Stimulated activated CD4-positive, alpha-beta T cell treated with anti-CD3 and anti-CD28 coated beads, Interleukin-12 subunit alpha, Interleukin-12 subunit beta, amount 100 ng/mL, for 48 hours (primary cell): ENCODE results near the gene ABCA8.

Source experiments
- DNase-seq, 3 donors: peaks; one replicate each; pipeline ENCODE4 v3.0.0-alpha.2; 2020; ENCODE audit warnings: low read depth in 2 of 3, low spot score in 1 of 3

ABCA8 gene

DNA sequence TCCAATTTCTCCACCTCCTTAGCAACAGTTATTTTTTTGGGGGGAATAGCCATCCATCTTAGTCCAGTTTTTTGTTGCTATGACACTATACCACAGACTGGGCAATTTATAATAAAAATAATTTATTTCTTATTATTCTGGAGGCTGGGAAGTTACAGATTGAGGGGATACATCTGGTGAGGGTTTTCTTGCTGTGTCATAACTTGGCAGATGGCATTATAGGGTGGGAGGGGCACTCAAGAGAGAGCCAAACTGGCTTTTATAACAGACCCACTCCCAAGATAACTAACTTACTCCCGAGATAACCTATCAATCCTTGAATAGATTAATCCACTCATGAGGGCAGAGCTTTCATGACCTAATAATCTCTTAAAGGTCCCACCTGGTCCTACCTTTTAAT, 84.2 kb downstream of the ABCA8 start:
- DNase-seq: no peak

DNA sequence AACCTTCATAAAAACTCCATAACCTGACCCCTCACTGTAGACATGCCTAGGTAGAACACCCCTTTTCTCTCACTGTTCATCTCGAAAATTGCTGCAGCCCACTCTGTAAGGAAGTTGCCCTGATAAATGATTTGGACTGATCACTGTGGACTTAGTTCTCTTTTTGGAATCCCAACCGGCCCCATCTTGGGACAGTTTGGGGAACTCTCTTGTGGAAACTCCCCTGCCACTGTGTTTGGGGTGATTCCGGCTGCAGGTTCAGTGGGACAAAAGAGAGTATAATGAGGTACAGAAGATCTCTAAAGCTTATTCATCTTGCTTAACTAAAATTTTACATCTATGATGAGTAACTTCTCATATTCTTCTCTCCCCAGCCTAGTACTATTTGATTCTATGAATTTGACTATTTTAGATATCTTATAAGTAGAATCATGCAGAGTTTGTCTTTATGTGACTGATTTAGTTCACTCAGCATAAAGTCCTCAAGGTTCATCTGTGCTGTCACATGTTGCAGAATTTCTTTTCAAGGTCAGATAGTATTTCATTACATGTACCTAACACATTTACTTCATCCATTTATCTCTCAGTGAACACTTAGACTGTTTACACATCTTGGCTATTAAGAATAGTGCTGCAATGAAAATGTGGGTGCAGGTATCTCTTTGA, 84.9 kb downstream of the ABCA8 start:
- DNase-seq: no peak

DNA sequence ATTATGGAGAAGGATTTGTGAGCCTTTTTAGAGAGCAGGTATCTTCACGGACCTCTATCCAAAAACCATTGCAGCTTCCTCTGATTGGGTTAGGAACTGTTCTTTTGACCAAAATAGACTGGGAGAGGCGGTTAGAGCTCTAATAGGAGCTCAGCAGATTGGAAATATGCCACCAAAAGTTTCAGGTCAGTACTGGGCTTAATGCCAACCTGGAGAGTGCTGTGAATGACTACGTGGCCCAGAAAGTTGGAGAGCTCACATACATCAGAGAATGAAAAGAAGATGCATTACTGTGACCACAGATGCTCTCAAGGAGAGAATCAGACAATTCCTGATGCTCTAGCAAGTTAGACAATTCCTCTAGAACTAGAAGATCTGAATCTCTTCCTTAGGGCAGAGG, 86.5 kb downstream of the ABCA8 start:
- DNase-seq: no peak

DNA sequence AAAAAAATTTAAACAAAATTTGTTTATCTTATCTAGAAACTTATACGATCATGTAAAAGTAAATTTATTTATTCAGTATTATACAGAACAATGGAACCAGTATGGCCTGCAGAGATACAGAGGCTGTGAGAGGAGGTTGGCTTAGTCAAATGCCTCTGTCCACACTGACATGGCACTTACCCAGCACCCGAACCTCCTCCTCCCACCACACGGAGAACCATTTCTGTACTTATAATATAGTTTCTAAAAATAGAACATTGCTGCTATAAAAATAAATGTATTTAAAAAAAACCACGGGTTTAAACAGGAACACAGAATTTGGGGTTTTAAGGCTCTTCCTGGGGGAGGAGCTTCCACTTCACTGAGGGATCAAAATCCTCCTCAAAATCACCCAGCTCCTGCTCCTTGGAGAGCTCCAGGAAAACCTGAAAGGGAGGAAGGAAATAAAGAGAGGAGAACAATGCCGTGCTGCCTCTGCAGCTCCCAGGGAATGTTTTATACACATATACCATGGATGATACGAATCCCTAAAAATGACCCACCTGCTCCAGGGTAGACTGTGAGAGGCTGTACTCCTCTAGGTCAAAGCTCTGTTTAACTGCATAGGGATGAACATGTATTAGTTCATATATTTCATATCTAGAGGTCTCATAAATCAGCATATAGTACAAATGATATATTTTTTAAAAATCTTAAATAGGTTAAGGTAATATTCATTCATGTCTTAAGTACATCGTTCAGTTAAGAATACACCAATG, 87.3 kb downstream of the ABCA8 start:
- DNase-seq: no peak

DNA sequence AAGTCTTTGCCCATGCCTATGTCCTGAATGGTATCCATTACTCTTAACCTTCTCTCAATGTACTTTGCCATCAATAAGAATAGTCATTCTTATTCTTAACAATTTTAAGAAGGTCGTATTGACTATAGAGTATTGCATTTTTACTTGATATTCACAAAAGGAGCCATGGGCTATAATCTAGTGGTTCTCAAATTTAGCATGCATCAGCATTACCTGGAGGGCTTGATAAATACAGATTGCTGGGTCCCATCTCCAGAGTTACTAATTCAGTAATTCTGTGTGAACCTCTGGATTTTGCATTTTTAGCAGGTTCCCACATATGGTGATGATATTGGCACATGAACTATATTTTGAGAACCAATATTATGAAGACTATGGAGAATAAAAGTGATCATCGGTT, 89.6 kb downstream of the ABCA8 start:
- no peak for DNase-seq

DNA sequence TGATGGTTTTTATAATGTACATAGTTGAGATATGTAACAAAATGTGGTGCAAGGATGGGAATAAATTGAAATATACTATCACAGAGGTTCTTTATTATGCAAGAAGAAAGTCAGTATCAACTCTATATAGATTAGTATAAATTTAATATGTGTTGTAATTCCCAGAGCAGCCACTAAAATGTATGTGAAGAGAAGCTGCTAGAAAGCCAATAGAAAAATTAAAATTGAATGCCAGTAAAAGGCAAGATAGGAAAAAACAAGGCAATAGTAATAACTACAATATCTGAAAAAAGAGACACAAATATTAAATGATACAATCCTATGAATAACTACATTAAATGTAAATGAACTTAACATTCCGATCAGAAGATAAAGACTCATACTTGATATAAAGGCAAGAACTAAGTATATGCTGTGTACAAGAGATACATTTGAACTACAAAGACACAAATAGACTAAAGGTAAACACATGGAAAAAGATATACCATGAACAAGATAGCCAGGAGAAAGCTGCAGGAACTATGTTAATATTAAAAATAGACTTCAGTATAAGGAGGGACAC, 92.0 kb downstream of the ABCA8 start:
- no peak for DNase-seq

DNA sequence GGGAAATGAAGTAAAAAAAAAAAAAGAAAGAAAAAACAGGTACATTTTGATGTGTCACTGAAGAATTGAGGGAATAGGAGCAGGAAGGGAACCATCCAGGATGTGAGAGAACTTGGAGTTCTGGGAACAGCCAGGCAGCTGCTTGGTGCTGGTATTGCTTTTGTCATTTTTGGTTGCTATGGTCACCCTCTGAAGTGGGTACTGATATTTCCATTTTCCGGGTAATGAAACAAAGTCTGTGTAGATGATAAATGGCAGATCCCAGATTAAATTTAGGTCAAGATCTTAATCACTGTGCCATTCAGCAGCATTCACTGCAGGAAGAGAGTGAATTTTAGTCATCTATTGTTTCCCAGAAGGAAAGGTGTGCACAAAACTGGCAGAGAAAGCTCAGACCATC, 93.6 kb downstream of the ABCA8 start:
- DNase-seq: no peak

DNA sequence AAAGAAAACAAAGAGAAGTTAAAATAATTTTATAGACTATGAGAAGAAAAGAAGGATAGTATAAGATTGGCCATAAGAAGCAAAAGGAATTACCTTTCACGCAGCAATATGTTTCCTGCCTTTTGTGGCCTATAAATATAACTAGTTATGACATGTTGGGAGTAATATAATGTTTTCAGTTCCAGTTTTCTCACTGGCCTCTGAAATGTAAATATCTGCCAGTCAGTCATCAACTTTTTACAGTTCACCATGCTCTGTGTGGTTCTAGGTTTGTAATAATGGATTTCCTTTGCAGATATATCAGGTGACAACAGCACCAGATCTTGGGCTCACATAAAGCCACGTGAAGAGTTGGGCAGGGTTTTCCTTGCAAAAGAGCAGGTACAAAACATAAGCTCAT, 94.3 kb downstream of the ABCA8 start:
- DNase-seq: no peak

DNA sequence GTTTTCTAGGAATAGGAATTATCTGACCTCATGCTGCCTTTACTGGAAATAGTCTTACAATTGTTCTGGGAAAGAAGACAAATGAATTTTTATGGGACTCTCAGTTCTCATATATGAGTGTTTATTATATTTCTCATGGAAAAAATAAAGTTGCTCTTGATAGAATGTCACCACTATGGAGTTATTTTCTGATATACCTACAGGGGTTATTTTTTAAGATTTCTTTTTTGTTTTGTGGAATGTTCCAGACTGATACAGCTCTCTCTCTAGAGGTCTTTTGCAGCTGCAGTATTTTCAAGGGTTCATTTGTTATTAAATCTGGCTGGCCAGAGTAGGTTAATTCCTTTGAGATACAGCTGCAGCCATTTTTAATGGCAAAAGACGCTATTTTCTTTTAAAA, 100.7 kb downstream of the ABCA8 start:
- DNase-seq: no peak

DNA sequence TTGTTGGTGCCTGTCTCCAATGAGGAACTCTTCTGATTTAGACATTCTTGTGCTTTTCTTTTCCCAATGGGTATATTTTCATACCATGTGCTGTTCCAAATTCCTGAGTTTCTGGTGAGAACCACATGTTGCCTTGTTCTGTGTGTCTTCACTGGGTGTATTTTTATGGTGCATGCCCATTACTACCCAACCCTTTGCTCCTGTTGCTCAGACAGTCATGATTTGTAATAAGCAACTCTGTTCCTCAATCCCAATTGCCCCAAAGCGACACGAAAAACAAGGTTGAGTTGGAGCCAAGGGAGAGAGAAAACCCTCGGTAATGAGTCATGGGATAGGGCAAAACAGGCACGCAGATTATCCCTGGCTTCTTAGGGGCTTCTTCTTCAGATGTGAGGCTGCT, 101.8 kb downstream of the ABCA8 start:
- DNase-seq: no peak

DNA sequence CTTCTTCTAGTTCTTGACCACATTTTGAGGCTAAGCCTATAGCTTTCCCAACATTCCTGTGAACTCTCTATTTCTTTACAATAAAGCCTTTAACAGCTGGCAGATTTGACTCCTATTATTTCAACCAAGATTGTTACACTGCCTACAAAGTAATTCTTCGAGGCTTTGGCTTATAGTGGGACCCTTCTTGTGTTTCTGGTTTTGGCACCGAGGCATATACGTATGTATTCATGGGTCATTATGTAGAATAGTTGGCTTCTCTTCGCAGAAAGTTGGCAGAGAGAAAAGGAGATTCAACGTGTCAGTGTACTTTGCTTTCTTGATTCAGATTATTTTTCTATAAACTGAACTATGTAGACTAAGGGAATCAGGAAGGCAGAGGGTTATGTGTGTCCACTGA, 102.2 kb downstream of the ABCA8 start:
- no peak for DNase-seq

DNA sequence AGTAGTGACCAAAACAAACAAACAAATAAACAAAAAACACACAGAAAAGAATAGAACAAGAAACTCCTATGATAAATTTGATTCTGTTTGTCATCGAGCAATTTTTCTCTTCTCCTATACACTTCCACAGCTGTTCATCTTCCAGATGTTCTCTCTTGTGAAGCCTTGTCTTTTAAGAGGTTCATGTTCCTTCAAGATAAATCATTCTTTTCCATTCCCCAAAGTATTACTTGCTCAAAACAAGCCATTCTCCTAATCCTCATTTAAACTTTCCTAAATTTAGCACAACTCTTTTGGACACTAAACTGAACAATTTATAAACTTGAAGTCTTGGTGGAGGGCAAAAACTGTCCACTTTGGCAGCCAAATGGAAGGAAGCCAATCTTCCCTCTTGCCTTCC, 103.3 kb downstream of the ABCA8 start:
- DNase-seq: no peak

DNA sequence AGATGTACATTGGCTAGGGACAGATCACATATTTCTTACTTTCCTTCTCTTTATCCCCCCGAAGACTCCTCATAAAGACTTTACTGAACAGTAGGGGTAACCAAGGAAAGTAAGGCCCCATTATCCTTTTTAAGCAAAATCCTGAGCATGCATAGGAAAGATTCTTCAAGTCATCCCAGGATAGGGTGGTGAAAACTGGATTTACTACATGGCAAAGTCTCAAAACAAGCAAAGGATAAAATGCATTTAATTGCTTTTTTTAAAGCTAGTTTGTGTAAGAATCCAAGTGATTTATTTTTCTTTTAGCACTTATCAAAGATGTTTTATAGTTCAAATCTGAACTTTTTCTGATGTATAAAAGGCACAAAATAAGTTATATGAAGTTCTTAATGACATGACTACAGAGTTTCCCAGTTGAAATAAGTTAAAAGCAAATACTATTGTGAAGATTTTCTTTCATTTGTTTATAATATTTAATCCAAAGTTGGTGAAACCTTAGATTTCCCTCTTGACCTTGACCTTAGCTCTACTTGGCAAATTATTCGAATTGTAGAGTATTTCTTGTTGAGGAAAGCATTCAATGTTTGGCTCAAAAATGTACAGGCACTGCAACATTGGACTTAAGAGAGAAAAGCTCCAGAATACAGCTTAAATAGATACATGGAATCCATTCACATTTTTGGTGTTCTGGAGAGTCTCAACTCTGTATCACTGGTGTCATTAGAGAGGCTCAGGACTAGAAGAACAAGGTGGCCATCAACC, 104.3 kb downstream of the ABCA8 start:
- no peak for DNase-seq

DNA sequence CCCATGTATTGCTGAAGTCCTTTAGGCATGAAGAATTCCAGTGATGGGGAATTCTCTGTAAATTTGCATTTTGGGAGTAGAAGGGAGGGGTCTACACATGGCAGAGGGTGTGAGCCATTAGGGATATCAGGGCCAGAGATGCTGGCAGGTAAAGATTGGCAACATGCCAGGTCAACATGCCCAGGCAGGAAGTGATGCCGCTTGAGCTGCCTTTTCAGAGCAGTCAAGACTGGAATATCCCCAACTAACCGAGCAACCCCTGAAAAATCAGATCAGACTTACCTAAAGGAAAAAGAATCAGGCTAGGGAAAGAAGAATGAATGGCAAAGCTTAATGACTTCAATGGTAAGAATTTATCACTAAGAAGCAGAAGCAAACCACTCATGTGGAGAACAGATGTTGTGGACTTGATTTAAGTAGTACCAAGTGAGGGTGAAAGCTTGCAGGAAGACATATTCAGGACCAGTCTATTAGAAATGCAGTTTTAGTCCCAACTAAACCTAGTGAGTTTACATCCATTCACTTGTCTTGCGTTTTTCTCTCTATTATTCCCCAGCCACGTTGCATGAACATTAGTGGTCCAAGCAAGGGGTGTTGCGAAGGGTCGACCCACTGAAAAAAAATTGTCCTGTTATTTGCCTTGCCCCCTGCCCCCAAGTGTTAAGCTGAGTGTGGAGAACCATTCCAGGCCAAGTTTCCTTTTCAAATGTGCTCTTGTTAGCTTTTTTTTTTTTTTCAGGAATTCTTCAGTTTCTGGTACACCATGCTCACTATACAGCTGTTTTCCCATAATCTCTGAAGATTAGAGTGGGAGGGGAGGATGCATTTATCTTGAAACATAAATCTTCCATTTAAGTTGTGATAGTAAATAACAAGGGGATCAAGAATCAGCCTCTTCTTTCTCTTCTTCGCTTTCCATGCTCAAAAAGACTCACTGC, 105.2 kb downstream of the ABCA8 start:
- DNase-seq: no peak

DNA sequence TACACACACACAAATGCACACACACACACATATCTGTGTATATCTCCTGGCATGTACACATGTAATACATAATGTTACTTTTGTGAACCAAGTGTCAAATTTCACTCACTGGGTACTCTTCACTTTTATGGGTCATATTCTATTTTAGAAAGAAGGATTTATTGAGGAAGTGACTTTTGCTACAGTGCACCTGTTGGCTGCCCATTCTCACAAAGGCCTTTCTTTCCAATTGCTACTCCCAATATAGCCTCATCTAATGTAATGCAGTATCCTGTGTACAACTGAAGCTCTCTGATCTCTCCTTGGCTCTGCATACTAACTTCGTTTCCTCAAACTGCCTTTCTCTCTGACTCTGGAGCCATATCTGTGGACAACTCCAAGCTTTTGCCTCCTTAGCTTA, 107.5 kb downstream of the ABCA8 start:
- DNase-seq: no peak

DNA sequence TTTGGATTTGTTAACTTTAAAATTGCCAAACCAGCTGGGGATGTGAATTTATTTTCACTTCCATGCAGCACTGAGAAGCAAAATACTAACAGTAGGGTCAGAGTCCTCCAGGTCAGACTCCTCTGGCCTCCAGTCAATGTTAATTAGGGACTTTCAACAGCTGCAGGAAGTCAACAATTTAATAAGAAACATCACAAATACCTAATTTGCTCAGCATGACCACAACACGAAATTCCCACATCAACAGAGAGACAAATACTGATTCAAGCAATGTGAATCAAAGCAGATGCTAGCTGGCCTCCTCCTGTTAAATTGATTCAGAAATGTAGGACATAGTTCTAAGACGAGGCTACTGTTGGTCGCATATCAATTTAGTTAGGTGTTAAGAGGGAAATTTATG, 111.7 kb downstream of the ABCA8 start:
- no peak for DNase-seq

DNA sequence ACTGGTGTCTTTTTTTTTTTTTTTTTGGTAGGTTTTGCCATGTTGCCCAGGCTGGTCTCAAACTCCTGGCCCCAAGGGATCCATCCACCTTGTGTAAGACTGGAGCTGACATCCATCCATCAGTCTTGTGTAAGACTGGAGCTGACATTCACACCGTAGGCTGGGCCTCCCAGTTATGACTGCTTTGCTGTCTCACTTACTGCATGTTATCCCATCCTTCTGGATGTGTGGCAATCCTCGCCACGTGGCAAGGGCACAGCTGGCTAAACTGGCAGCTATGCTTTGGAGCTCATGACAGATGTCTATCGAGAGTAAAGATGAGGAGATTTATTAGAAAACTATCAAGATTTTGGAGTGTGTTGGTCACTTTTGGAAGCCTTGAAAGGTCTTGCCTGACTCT, 115.1 kb downstream of the ABCA8 start:
- no peak for DNase-seq

DNA sequence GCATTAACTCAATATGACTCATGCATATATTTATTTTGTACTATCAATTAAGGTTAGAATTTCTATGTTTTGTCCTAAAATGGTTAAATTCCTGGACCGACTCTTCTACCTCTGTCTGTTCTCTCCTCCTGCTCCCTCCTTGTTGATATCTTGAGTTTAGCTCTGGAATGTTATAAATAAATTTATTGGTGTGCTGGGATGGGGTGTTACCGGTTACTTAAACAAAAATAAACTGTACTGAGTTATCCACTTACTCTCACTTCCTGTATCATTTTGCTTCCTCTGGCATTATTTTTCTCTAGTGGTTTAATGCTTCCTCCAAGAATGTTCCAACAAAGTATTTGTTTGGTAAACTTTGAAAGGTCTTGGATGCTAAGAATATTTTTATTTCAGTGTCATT, 120.1 kb downstream of the ABCA8 start:
- no peak for DNase-seq

DNA sequence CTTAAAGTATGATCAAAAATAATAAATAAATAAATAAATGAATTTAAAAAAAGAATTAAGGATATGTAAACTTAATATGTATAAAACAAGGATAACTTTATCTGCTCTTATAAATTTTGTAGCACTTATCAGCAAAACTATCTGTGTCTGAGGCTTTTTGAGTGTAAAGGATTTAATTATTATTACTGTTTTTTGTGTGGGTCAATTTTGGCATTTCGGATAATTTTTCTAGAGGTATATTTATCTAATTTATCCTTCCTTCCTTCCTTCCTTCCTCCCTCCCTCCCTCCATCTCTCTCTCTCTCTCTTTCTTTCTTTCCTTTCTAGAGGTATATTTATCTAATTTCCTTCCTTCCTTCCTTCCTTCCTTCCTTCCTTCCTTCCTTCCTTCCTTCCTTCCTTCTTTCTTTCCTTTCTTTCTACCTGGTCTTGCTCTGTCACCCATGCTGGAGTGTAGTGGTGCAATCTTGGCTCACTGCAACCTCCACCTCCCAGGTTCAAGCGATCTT, 120.8 kb downstream of the ABCA8 start:
- no peak for DNase-seq

DNA sequence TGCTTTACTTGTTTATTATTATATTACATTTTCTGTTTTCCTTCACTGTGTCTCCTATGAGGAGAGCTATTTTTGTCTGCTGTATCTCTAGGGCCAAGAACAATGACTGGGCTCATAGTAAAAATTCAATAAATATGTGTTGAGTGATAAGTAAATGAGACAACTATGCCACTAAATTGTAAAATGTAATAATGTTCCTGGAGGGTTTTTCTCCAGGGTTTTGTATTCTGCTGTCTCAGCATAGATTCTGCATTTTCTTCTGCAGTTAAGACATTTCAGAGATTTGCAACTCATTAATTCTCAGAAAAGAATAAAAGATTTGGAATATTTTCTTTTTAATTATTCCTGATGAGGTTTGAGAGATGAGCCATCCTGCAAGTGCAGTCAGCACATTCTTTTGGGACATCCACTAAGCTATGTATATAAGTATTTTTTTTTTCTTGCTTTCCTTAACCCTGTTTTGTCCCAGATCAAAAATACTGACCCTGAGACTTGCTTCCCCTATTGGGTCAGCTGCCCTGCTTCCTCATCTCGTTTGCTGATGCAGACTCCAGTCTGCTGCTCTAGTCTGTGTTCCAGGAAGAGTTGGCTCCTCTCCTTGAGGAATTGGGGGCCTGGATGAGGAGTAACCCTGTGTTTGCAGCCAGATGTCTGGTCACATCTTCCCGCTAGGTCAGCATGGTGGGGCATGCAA, 122.9 kb downstream of the ABCA8 start:
- no peak for DNase-seq
